HepG2 (cell line): Measurements from ENCODE around the gene IGFN1. TPM values are rescaled to one million over a fixed set of nuclear protein-coding genes. Genes with fewer than 3 reads are reported as not detected.
A peak's percentile ranks its signal among the peaks of the same experiment; 100 is the strongest.

ENCODE experiments used
- ARNT ChIP-seq: fragments of 450-650 bp; IDR thresholded peaks from 2 replicates; pipeline ENCODE4 v1.6.1; 2017
- CBX5 ChIP-seq: sonication (generic); formaldehyde crosslinking; IDR thresholded peaks from 2 replicates; pipeline ENCODE4 v1.4.0; 2020; ENCODE audit warnings: missing genetic modification reagents, borderline replicate concordance
- CTCF ChIP-seq: sonication (generic); formaldehyde crosslinking; IDR thresholded peaks from 2 replicates; pipeline ENCODE4 v1.5.0; 2020; ENCODE audit warnings: mild to moderate bottlenecking, missing genetic modification reagents, moderate library complexity
- GABPB1 ChIP-seq: IDR thresholded peaks from 2 replicates; pipeline ENCODE4 v1.6.1; 2016; ENCODE audit warnings: mild to moderate bottlenecking, missing genetic modification reagents, moderate library complexity, missing compliant biosample characterization
- HNRNPLL ChIP-seq: fragments of 200-400 bp; formaldehyde crosslinking; IDR thresholded peaks from 2 replicates; pipeline ENCODE4 v1.6.1; 2017; ENCODE audit warnings: mild to moderate bottlenecking, low read depth, low read length; ENCODE audit not compliant: poor library complexity, severe bottlenecking
- KMT2A ChIP-seq: sonication (generic); formaldehyde crosslinking; IDR thresholded peaks from 2 replicates; pipeline ENCODE4 v1.4.0; 2020; ENCODE audit warnings: missing genetic modification reagents
- PHF20 ChIP-seq: sonication (generic); formaldehyde crosslinking; IDR thresholded peaks from 2 replicates; pipeline ENCODE4 v1.5.0; 2020; ENCODE audit warnings: mild to moderate bottlenecking, missing genetic modification reagents
- RORA ChIP-seq: sonication (generic); formaldehyde crosslinking; IDR thresholded peaks from 2 replicates; pipeline ENCODE4 v1.5.0; 2020; ENCODE audit warnings: mild to moderate bottlenecking, missing genetic modification reagents, moderate library complexity
- SALL1 ChIP-seq: sonication (generic); formaldehyde crosslinking; IDR thresholded peaks from 2 replicates; pipeline ENCODE4 v1.8.0; 2022; ENCODE audit warnings: mild to moderate bottlenecking, missing genetic modification reagents
- TAF1 ChIP-seq: sonication (generic); formaldehyde crosslinking; IDR thresholded peaks from 2 replicates; pipeline ENCODE4 v1.4.0; 2020; ENCODE audit warnings: missing genetic modification reagents
- ZBTB40 ChIP-seq, 2 experiments: fragments of 450-650 bp in 1 of 2; sonication (generic) in 1 of 2; formaldehyde crosslinking in 1 of 2; IDR thresholded peaks; 2 replicates each; pipeline versions ENCODE4 v1.6.1 to v1.8.0; 2016 to 2022; ENCODE audit warnings: antibody characterized with exemption in 1 of 2, mild to moderate bottlenecking in 1 of 2, missing genetic modification reagents in 1 of 2
- ZNF136 ChIP-seq: sonication (generic); formaldehyde crosslinking; IDR thresholded peaks from 2 replicates; pipeline ENCODE4 v1.8.1; 2022; ENCODE audit warnings: low read depth, mild to moderate bottlenecking, moderate library complexity, missing genetic modification reagents
- ZNF704 ChIP-seq: sonication (generic); formaldehyde crosslinking; IDR thresholded peaks from 2 replicates; pipeline ENCODE4 v1.8.1; 2023; ENCODE audit warnings: mild to moderate bottlenecking, inconsistent platforms, moderate library complexity, missing genetic modification reagents, borderline replicate concordance
- ZNF839 ChIP-seq: sonication (generic); formaldehyde crosslinking; IDR thresholded peaks from 2 replicates; pipeline ENCODE4 v1.4.0; 2020; ENCODE audit warnings: missing genetic modification reagents, mild to moderate bottlenecking, borderline replicate concordance
- ZSCAN12 ChIP-seq: sonication (generic); formaldehyde crosslinking; IDR thresholded peaks from 2 replicates; pipeline ENCODE4 v1.9.0; 2021; ENCODE audit warnings: mild to moderate bottlenecking, missing genetic modification reagents
- ZSCAN29 ChIP-seq: sonication (generic); formaldehyde crosslinking; conservative IDR thresholded peaks from 2 replicates; pipeline ENCODE4 v1.4.0; 2020; ENCODE audit warnings: mild to moderate bottlenecking, missing genetic modification reagents
- polyA plus RNA-seq, 8 experiments: library from polyadenylated mRNA; depleted of rRNA in 3 of 8; stranded (reverse) in 7 of 8; unstranded in 1 of 8; fragments of >200 nt; fragmentation: Illumina TruSeq in 4 of 8; extraction: Trizol in 4 of 8; gene quantifications; 2 replicates each; pipeline versions ENCODE4 v1.2.1 to v1.2.3, GENCODE V29; 2011 to 2016; ENCODE audit warnings: low read depth in 4 of 8, missing spikeins in 1 of 8, mixed read lengths in 1 of 8; ENCODE audit not compliant: insufficient read depth in 1 of 8
- total RNA-seq, 5 experiments: library from RNA; depleted of rRNA; stranded (reverse); fragments of >200 nt; fragmentation: Illumina TruSeq; extraction: Trizol; gene quantifications; 2 replicates each; pipeline ENCODE4 v1.2.3, GENCODE V29; 2016; ENCODE audit warnings: low read depth in 1 of 5

The IGFN1 gene
- total and polyA plus RNA-seq, 2 of the 13 experiments (the other 11 are each of a cell fraction or from before 2014, with no cell fraction given), result 0.04 to 0.05 TPM

GRCh38 chr1:201171063-201172036 lies 19.3 kb upstream of the IGFN1 start (continued):
- TF ChIP-seq ZNF704 (CRISPR knock-in tag), result peak; percentile 22; the same call in 1 of the 2 replicates
- TF ChIP-seq GABPB1, result peak; percentile 62; the same call in 1 of the 2 replicates
- no peak for TF ChIP-seq RORA
- no peak for TF ChIP-seq ZBTB40 (IDR thresholded peaks at IDR 0.05)
- 0 out of 2 replicates have a peak, but pooled peaks have one; percentile 9 for TF ChIP-seq ZBTB40 (CRISPR knock-in tag; IDR thresholded peaks at IDR 0.05)
- peak; percentile 69 for TF ChIP-seq CTCF
- TF ChIP-seq CBX5 (CRISPR knock-in tag), result no peak
- no peak for TF ChIP-seq ZSCAN29
- TF ChIP-seq TAF1 (CRISPR knock-in tag), result peak; percentile 58; the same call in 1 of the 2 replicates
- peak; percentile 56; the same call in 1 of the 2 replicates for TF ChIP-seq PHF20 (CRISPR knock-in tag)
- no peak for TF ChIP-seq ARNT
- peak; percentile 76 for TF ChIP-seq HNRNPLL
- TF ChIP-seq SALL1 (CRISPR knock-in tag), result no peak
- no peak for TF ChIP-seq ZNF136
- TF ChIP-seq ZNF839, result no peak
- TF ChIP-seq ZSCAN12 (CRISPR knock-in tag), result 0 out of 2 replicates have a peak, but pooled peaks have one; percentile 69
- 0 out of 2 replicates have a peak, but pooled peaks have one; percentile 51 for TF ChIP-seq KMT2A (CRISPR knock-in tag)
